Activated CD4-positive, alpha-beta T cell treated with anti-CD3 and anti-CD28 coated beads, Interleukin-2, amount 50 U/mL, for 16 hours (primary cell): Measurements from ENCODE around the gene BTNL8.

Experiments
- DNase-seq: peaks from one replicate; pipeline ENCODE4 v3.0.0-alpha.2; 2020

BTNL8 gene

DNA sequence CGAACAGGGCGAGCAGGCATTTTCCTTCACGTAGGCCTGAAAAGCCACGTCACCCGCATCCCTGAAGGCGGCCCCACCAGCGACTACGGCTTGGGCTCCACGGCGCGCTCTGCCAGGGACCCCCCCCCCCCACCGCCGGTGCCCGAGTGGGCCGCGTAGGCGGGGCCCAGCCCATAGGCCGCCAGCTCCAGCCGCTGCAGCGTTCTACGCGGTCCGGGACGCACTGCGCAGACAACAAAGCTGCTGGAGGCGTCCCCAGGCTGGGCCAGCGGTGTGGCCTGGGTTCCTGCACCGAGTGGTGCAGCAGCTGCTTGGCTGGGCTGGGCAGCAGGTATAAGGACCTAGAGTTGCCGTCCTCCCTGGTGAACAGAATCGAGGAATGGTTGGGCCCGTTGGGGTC is 71.4 kb downstream of the BTNL8 start:
- no peak for DNase-seq

DNA sequence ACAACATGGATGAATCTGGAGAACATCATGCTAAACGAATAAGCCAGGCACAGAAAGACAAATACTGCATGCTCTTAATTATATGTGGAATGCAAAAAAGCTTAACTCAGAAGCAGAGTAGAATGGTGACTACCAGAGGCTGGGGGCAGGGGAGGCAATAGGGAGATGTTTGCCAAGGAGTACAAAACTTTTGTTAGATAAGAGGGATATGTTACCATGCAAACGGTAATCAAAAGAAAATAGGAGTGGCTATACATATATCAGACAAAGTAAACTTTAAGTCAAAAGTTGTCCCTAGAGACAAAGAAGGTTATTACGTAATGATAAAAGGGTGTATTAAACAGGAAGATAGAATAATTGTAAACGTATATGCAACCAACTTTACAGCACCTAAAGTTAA is 71.9 kb downstream of the BTNL8 start:
- DNase-seq, result no peak

- DNase-seq, result no peak
Observed at GRCh38 chr5:180974612-180975315, 75.8 kb downstream of the BTNL8 start.

GRCh38 chr5:180975338-180975737 is 76.4 kb downstream of the BTNL8 start:
- no peak for DNase-seq

DNA sequence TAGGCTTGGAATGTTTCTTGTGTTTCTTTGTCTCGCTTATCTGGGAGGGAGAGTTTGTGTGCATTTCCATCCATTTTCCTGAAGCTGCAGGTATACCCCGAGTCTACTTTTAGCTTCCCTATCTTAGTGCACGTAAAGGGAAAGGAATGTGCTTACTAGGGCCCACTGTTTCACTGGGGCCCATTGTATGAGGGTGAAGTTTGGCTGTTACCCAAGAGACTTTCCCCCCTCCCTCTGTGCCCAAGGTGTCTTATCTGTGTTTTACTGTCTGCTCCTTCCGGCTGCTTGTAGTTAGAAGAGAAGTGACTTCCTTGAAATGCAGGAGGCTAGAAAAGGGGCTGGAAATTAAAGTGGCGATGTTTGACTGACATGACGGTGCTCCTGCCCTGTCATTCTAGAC is 77.6 kb downstream of the BTNL8 start:
- DNase-seq, result no peak

DNA sequence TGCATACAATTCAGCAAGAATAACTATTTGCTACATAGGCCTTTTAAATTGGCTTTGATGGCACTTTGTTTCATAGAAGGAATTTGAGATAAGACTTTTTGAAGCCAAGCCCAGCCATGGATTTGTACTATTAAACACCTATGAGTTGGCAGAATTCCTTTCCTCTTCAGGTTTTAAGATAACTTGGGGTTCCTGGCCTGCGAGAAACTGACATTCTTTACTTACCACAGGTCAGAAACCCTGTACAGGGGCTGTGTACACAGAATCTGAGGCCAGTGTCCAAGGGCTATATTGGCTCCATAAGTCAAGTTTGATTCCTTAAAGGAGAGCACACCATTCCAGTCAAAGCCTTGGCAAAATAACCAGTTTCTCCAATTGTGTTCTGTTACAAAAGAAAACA is 78.9 kb downstream of the BTNL8 start:
- DNase-seq, result no peak

- DNase-seq, result no peak
Observed at GRCh38 chr5:180982008-180982741, 83.2 kb downstream of the BTNL8 start.

GRCh38 chr5:180988016-180988415 is 89.1 kb downstream of the BTNL8 start:
- no peak for DNase-seq

DNA sequence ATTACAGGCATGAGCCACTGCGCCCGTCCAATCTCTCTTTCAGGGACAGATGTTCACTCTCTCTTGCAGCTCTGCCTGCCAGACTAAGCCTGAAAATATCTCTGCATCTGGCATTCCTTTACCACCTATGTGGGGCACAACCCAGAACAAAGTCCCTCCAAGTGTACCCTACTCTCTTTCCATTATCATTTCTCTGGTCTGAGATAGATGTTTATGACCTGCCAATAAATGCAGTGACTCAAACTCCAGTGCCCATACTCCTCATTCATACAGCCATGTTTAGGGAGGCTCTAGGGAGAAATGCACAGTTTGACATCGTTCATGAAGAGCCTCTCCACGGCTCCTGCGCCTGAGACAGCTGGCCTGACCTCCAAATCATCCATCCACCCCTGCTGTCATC is 89.6 kb downstream of the BTNL8 start, which contains the start of gene BTNL3:
BTNL3 (plus strand) TSS at position 255 of the 400 bp plus-strand sequence. CDS start 183 bp downstream, outside the sequence.
- no peak for DNase-seq

GRCh38 chr5:180990086-180990881 is 91.3 kb downstream of the BTNL8 start:
- DNase-seq, result no peak

DNA sequence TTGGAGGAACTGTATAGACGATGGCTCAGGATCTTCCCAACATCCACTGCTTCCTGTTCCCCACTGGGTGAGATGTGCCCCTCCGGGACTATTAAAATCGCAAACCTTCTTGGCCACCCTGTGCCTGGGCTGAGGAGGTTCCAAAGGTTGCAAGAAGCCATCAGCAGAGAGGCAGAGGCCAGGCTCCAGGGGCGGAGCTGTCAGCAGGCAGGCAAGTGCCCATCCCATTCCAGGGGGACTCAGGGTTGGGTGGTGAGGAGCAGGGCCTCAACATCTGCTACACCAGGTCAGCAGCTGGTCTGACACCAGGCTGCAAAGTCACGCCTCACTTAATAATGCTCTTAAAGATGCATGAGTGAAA is 91.9 kb downstream of the BTNL8 start:
- no peak for DNase-seq
